Retinal pigment epithelial cell (primary cell): Measurements from ENCODE around the gene NR5A2.

ENCODE experiments used
- DNase-seq: peaks from one replicate; pipeline ENCODE4 v3.0.0-alpha.2; 2010; ENCODE audit warnings: low read depth
- H3K4me3 ChIP-seq: 2 replicates; pipeline ENCODE4 v1.5.1; 2011; ENCODE audit warnings: mild to moderate bottlenecking, low read length, control low read depth, moderate library complexity
- TF ChIP-seq, protein P1 (sequence below): conservative IDR thresholded peaks from 2 replicates; pipeline ENCODE4 v1.5.1; 2011; ENCODE audit warnings: low read depth, low read length, control low read depth, inconsistent platforms

NR5A2 gene

DNA sequence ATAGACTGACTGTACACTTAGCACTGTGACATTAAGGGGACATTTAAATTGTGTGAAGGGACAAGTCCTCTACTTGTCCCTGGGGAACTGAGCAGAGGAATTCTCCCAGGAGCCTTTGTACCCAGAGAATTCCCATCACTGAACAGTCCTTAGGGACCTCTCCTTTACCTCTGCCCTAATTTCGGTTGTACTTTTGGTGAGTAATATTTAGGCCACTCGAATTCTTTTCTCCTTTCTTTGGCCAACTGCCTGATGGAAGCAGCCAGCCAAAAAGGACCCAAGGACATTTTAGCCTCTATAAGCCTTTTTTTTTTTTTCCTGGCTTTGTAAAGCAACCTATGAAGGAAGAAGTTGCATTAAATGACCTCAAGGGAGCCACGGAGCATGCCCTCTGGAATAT is 71.5 kb downstream of the NR5A2 start:
- no peak overlapping the region for H3K4me3 ChIP-seq
- no peak for DNase-seq
- TF ChIP-seq, protein P1, sequence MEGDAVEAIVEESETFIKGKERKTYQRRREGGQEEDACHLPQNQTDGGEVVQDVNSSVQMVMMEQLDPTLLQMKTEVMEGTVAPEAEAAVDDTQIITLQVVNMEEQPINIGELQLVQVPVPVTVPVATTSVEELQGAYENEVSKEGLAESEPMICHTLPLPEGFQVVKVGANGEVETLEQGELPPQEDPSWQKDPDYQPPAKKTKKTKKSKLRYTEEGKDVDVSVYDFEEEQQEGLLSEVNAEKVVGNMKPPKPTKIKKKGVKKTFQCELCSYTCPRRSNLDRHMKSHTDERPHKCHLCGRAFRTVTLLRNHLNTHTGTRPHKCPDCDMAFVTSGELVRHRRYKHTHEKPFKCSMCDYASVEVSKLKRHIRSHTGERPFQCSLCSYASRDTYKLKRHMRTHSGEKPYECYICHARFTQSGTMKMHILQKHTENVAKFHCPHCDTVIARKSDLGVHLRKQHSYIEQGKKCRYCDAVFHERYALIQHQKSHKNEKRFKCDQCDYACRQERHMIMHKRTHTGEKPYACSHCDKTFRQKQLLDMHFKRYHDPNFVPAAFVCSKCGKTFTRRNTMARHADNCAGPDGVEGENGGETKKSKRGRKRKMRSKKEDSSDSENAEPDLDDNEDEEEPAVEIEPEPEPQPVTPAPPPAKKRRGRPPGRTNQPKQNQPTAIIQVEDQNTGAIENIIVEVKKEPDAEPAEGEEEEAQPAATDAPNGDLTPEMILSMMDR: no peak

- TF ChIP-seq, protein P1: no peak
- DNase-seq: no peak
- no peak overlapping the region for H3K4me3 ChIP-seq
Measured at GRCh38 chr1:200103966-200104583, 76.6 kb downstream of the NR5A2 start.

DNA sequence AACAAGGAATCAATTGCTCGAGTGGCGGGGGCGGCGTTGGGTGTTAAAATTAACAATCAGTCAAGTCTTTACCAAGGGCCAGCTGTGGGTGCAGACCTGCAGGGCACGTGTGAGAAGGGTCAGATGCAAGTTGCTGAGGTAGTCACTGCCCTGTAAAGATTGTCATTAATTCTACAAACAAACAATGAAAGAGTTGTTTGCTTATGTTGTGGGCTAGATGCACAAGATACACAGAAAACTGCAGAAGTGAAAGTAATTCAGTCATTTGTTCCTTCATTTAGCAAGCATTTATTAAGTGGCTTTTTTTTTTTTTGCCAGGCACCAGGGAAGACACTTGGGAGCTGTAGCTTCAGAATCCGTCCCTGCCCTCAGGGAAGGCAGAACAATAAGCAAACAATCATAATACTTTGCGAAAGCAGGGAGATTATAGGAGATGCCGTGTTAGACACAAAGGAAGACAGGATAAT is 79.5 kb downstream of the NR5A2 start:
- no peak overlapping the region for H3K4me3 ChIP-seq
- TF ChIP-seq, protein P1: no peak
- no peak for DNase-seq

DNA sequence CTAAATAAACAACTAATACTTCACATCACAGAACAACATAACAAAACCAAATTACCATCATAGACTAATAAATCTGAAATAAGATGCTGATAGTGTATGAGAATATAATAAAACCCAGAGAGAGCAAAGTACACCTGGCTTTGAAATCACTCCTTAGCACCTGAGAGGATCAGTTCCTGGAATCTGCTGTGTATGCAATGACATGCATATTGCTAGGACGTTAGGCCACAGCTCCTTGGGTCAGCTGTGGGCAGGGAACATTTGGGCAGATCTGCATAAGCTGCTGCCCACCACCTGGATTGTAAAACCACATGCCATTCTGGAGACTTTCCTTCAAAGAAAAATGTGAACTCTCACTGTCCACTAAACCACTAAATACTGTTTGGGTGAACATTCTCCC is 81.1 kb downstream of the NR5A2 start:
- no peak overlapping the region for H3K4me3 ChIP-seq
- no peak for DNase-seq
- TF ChIP-seq, protein P1: no peak

GRCh38 chr1:200112290-200112689 is 84.8 kb downstream of the NR5A2 start:
- DNase-seq: no peak
- H3K4me3 ChIP-seq: no peak overlapping the region
- TF ChIP-seq, protein P1: no peak

- no peak overlapping the region for H3K4me3 ChIP-seq
- DNase-seq: no peak
- TF ChIP-seq, protein P1: no peak
Measured at GRCh38 chr1:200115532-200115931, 88.0 kb downstream of the NR5A2 start.

DNA sequence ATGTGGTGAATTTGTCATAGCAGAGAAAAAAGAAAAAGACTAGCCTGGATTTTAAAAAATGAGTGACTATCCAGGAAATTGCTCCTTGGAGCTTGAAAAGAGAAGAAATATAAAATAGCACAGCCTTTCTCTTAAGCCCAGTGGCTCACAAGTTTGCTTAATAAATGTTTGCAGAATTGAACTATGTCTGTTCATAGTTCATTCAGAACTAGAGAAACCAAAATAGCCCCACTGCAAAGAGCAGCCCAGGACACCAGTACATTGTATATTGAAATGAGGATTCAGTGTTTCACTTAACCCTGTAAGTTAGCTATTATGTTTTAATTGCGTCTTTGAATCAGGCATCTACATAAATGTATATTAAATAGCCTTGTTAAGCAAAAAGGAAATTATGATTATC is 88.8 kb downstream of the NR5A2 start:
- DNase-seq: no peak
- no peak overlapping the region for H3K4me3 ChIP-seq
- TF ChIP-seq, protein P1: no peak
